HCT116 (cell line): Measurements from ENCODE around the gene CMTM8. TPM values are rescaled to one million over a fixed set of nuclear protein-coding genes. Genes with fewer than 3 reads are reported as not detected.

ENCODE experiments used
- ATAC-seq: fragments of 200-7000 bp; cut with Tn5 transposase; 2 replicates; pipeline ENCODE4 v1.9.1; 2020; ENCODE audit warnings: mild to moderate bottlenecking, moderate library complexity
- BruUV-seq: library from RNA; stranded (reverse); fragments of 400-500 nt; replicated peaks from 2 replicates; lab custom pipeline; 2021; lab: Mats Ljungman, UMichigan
- CTCF ChIA-PET: fragments of 300-600 bp; sonication (Branson Sonifier 250); formaldehyde crosslinking; loops from one replicate; lab custom pipeline; 2021; ENCODE audit warnings: antibody characterized with exemption; lab: Charles Lee
- POLR2A ChIA-PET: fragments of 300-600, 350-600 bp; sonication (Branson Sonifier 250); formaldehyde crosslinking; loops from one replicate; lab custom pipeline; 2021; ENCODE audit warnings: antibody characterized with exemption; lab: Charles Lee
- RAD21 ChIA-PET, 2 experiments: fragments of 300-600 bp; sonication (Branson Sonifier 250); formaldehyde crosslinking; loops; one replicate each; lab custom pipeline; 2023; ENCODE audit warnings: low total read pairs in 2 of 2; ENCODE audit not compliant: uncharacterized antibody in 2 of 2, unreplicated experiment in 2 of 2, low non-redundant PET in 1 of 2; lab: Charles Lee
- DNase-seq: peaks from one replicate; pipeline ENCODE4 v3.0.0-alpha.2; 2010; ENCODE audit warnings: low read depth, low spot score
- H2AFZ ChIP-seq: fragments of 200-600 bp; shearing (Covaris generic), sonication (generic); 2 replicates; pipeline ENCODE4 v1.6.1; 2017; ENCODE audit warnings: low read depth, mixed run types, mixed read lengths, antibody characterized with exemption, low read length; ENCODE audit not compliant: poor library complexity, severe bottlenecking
- H3K27ac ChIP-seq: 2 replicates; pipeline ENCODE4 v1.5.1; 2012; ENCODE audit warnings: low read depth, low read length
- H3K27me3 ChIP-seq: fragments of 200-600 bp; sonication (generic); 2 replicates; pipeline ENCODE4 v1.6.1; 2016; ENCODE audit warnings: mixed run types, low read length, mixed read lengths; ENCODE audit not compliant: insufficient read depth
- H3K36me3 ChIP-seq, 2 experiments: fragments of 200-500 bp in 1 of 2; fragments of 200-600 bp in 1 of 2; sonication (Bioruptor generic) in 1 of 2; sonication (generic) in 1 of 2; 2 replicates each; pipeline versions ENCODE4 v1.5.1 to v1.6.1; 2014 to 2016; ENCODE audit warnings: low read length in 2 of 2, inconsistent platforms in 1 of 2, mixed read lengths in 1 of 2, mixed run types in 1 of 2; ENCODE audit not compliant: insufficient read depth in 2 of 2, control insufficient read depth in 1 of 2
- H3K4me1 ChIP-seq, 2 experiments: fragments of 200-600 bp in 1 of 2; sonication (generic) in 1 of 2; 2 replicates each; pipeline versions ENCODE4 v1.5.1 to v1.6.1; 2012 to 2017; ENCODE audit warnings: low read length in 2 of 2, inconsistent platforms in 1 of 2, mild to moderate bottlenecking in 1 of 2, mixed read lengths in 1 of 2, mixed run types in 1 of 2, moderate library complexity in 1 of 2; ENCODE audit not compliant: insufficient read depth in 2 of 2, control insufficient read depth in 1 of 2
- H3K4me2 ChIP-seq: fragments of 200-600 bp; sonication (generic); 2 replicates; pipeline ENCODE4 v1.6.1; 2017; ENCODE audit warnings: mixed run types, low read length, mixed read lengths
- H3K4me3 ChIP-seq, 2 experiments: fragments of 200-600 bp in 1 of 2; sonication (generic) in 1 of 2; replicated peaks in 1 of 2; 2 replicates each; pipeline ENCODE4 v1.5.1; 2011 to 2016; ENCODE audit warnings: low read length in 2 of 2, control low read depth in 1 of 2, low read depth in 1 of 2, mild to moderate bottlenecking in 1 of 2, mixed read lengths in 1 of 2, mixed run types in 1 of 2
- H3K79me2 ChIP-seq: fragments of 200-600 bp; sonication (generic); 2 replicates; pipeline ENCODE4 v1.6.1; 2017; ENCODE audit warnings: mild to moderate bottlenecking, mixed run types, low read length, moderate library complexity, mixed read lengths; ENCODE audit not compliant: insufficient read depth
- H3K9ac ChIP-seq: fragments of 200-600 bp; sonication (generic); 2 replicates; pipeline ENCODE4 v1.6.1; 2016; ENCODE audit warnings: low read length, mixed read lengths
- H3K9me2 ChIP-seq: fragments of 200-600 bp; sonication (generic), shearing (Covaris generic); 2 replicates; pipeline ENCODE4 v1.6.1; 2017; ENCODE audit warnings: mixed run types, mild to moderate bottlenecking, moderate library complexity; ENCODE audit not compliant: insufficient read depth
- H3K9me3 ChIP-seq, 2 experiments: fragments of 200-500 bp in 1 of 2; fragments of 200-600 bp in 1 of 2; sonication (Bioruptor generic) in 1 of 2; sonication (generic) in 1 of 2; 2 replicates each; pipeline ENCODE4 v1.6.1; 2014 to 2017; ENCODE audit warnings: low read length in 2 of 2, mixed read lengths in 2 of 2, inconsistent platforms in 1 of 2, low read depth in 1 of 2, mild to moderate bottlenecking in 1 of 2, mixed run types in 1 of 2, moderate library complexity in 1 of 2; ENCODE audit not compliant: control insufficient read depth in 1 of 2, insufficient read depth in 1 of 2
- H4K20me1 ChIP-seq: fragments of 200-600 bp; sonication (generic), shearing (Covaris generic); 2 replicates; pipeline ENCODE4 v1.6.1; 2017; ENCODE audit warnings: mixed run types, mild to moderate bottlenecking, moderate library complexity; ENCODE audit not compliant: insufficient read depth
- ATF3 ChIP-seq: IDR thresholded peaks from 2 replicates; pipeline ENCODE4 v1.6.1; 2012
- CBX3 ChIP-seq: IDR thresholded peaks from 2 replicates; pipeline ENCODE4 v1.6.1; 2012; ENCODE audit warnings: low read depth
- CEBPB ChIP-seq: IDR thresholded peaks from 2 replicates; pipeline ENCODE4 v1.6.1; 2012; ENCODE audit warnings: low read depth
- CTCF ChIP-seq, 3 experiments: fragments of 200-600 bp in 1 of 3; sonication (generic) in 1 of 3; IDR thresholded peaks in 2 of 3; conservative IDR thresholded peaks in 1 of 3; 2 replicates each; pipeline ENCODE4 v1.5.1; 2012 to 2017; ENCODE audit warnings: low read depth in 2 of 3, low read length in 2 of 3, antibody characterized with exemption in 1 of 3, borderline replicate concordance in 1 of 3, control low read depth in 1 of 3, mild to moderate bottlenecking in 1 of 3, mixed read lengths in 1 of 3, mixed run types in 1 of 3, moderate library complexity in 1 of 3; ENCODE audit not compliant: insufficient read depth in 1 of 3
- EGR1 ChIP-seq: IDR thresholded peaks from 2 replicates; pipeline ENCODE4 v1.6.1; 2012; ENCODE audit warnings: low read depth
- ELF1 ChIP-seq: IDR thresholded peaks from 2 replicates; pipeline ENCODE4 v1.6.1; 2012; ENCODE audit warnings: low read depth, borderline replicate concordance
- FOSL1 ChIP-seq: IDR thresholded peaks from 2 replicates; pipeline ENCODE4 v1.6.1; 2012; ENCODE audit warnings: low read depth
- JUND ChIP-seq: IDR thresholded peaks from 2 replicates; pipeline ENCODE4 v1.6.1; 2012
- MAX ChIP-seq: IDR thresholded peaks from 2 replicates; pipeline ENCODE4 v1.6.1; 2012
- POLR2A ChIP-seq: IDR thresholded peaks from 2 replicates; pipeline ENCODE4 v1.7.0; 2011; ENCODE audit warnings: borderline replicate concordance; ENCODE audit not compliant: insufficient read depth, insufficient read length; ENCODE audit errors: extremely low read depth
- REST ChIP-seq: IDR thresholded peaks from 2 replicates; pipeline ENCODE4 v1.6.1; 2012; ENCODE audit warnings: low read depth
- SIN3A ChIP-seq: IDR thresholded peaks from 2 replicates; pipeline ENCODE4 v1.6.1; 2012; ENCODE audit warnings: low read depth
- SRF ChIP-seq: IDR thresholded peaks from 2 replicates; pipeline ENCODE4 v1.6.1; 2012; ENCODE audit warnings: low read depth
- TCF7L2 ChIP-seq: IDR thresholded peaks from 2 replicates; pipeline ENCODE4 v1.7.0; 2011; ENCODE audit warnings: borderline replicate concordance, inconsistent platforms; ENCODE audit not compliant: insufficient read depth, insufficient read length; ENCODE audit errors: extremely low read depth
- YY1 ChIP-seq: IDR thresholded peaks from 2 replicates; pipeline ENCODE4 v1.6.1; 2011; ENCODE audit warnings: low read length, low read depth, moderate library complexity, mild to moderate bottlenecking; ENCODE audit not compliant: insufficient replicate concordance; ENCODE audit errors: extremely low read depth
- ZBTB33 ChIP-seq: IDR thresholded peaks from 2 replicates; pipeline ENCODE4 v1.6.1; 2011; ENCODE audit warnings: mild to moderate bottlenecking, low read length, moderate library complexity; ENCODE audit not compliant: insufficient replicate concordance; ENCODE audit errors: extremely low read depth
- ZNF274 ChIP-seq: fragments of 200-500 bp; sonication (Bioruptor generic); IDR thresholded peaks from 2 replicates; pipeline ENCODE4 v1.6.1; 2014; ENCODE audit warnings: mild to moderate bottlenecking, low read depth, low read length, inconsistent platforms
- intact Hi-C: fragments of 100-400 bp; cut with micrococcal nuclease; formaldehyde crosslinking; loops from 2 replicates; pipeline ENCODE4 v1.10.0; 2022
- total RNA-seq: library from RNA; stranded (reverse); gene quantifications from one replicate; pipeline ENCODE4 v1.2.1, GENCODE V29; 2021; ENCODE audit not compliant: unreplicated experiment

Gene CMTM8
- total RNA-seq, 1 experiment from 2014 or later, result 19.4 TPM

- ChIA-PET CTCF (no interaction called here), RAD21 (no interaction called here), POLR2A (no interaction called here)
- no peaks in the 10 kb centered on the region for H3K79me2 ChIP-seq
- H3K9me2 ChIP-seq, result no peaks in the 10 kb centered on the region; the same call in 1 of the 2 replicates
- H3K27ac ChIP-seq, result no peak overlapping the region
- intact Hi-C loops, result no loop called here
- DNase-seq (no peak), ATAC-seq (no peak)
- no peak overlapping the region for H3K9ac ChIP-seq
- no peaks in the 10 kb centered on the region for H3K36me3 ChIP-seq
- no TSS peak for BruUV-seq
- no peak overlapping the region for H3K4me2 ChIP-seq
- H3K4me1 ChIP-seq, result no peaks in the 10 kb centered on the region
- no peaks in the 10 kb centered on the region for H3K27me3 ChIP-seq
- no peak overlapping the region for H2AFZ ChIP-seq
- TF ChIP-seq ELF1 (no peak), SIN3A (no peak), CBX3 (no peak), ATF3 (no peak), JUND (no peak), CTCF (IDR thresholded peaks at IDR 0.05 in 2 of 3, conservative IDR thresholded peaks at IDR 0.05 in 1 of 3; ENCODE audit: borderline replicate concordance in 1 of 3, insufficient read depth in 1 of 3, low read depth in 2 of 3, low read length in 2 of 3) (no peak), CEBPB (no peak), YY1 (no peak), REST (no peak), MAX (no peak), ZNF274 (no peak), TCF7L2 (no peak), POLR2A (no peak), SRF (no peak), FOSL1 (no peak), EGR1 (no peak), ZBTB33 (no peak)
- H4K20me1 ChIP-seq, result no peaks in the 10 kb centered on the region
- H3K9me3 ChIP-seq, result peaks cover 0 to 7% of the 10 kb centered on the region in 2 experiments; a peak in 1 of 4 replicates
- H3K4me3 ChIP-seq, result no peak overlapping the region
Observed at GRCh38 chr3:32215185-32215584, 23.3 kb upstream of the CMTM8 start.
